Occipital lobe (tissue), 3 donors: ENCODE measurements around the gene PPP2R1A. TPM values are rescaled to one million over a fixed set of nuclear protein-coding genes. Genes with fewer than 3 reads are reported as not detected.
"Not testable (repeated sequence)": the region's sequence is repeated elsewhere in the genome, so short reads cannot be mapped to it uniquely, and the experiment has no call there.

ENCODE experiments used
- DNase-seq: peaks from one replicate; lab custom pipeline; 2025; lab: John Stamatoyannopoulos, UW
- small RNA-seq: library from RNA; depleted of rRNA; stranded (forward); fragments of <200 nt; gene quantifications from one replicate; pipeline ENCODE3, GENCODE V24; 2014
- total RNA-seq: library from RNA; depleted of rRNA; stranded (reverse); fragments of >200 nt; gene quantifications from one replicate; pipeline ENCODE4 v1.2.3, GENCODE V29; 2014

Gene PPP2R1A
- total RNA-seq, 1 donor from 2014 or later, result 255 TPM

GRCh38 chr19:52244021-52244420, 54.2 kb downstream of the PPP2R1A start:
- DNase-seq, result no peak

- DNase-seq, result no peak
Observed at GRCh38 chr19:52248241-52248640, 58.4 kb downstream of the PPP2R1A start.

- no peak for DNase-seq
Observed at GRCh38 chr19:52258426-52258825, 68.6 kb downstream of the PPP2R1A start.

- DNase-seq, result not testable (repeated sequence)
Observed at GRCh38 chr19:52265556-52265955, 75.7 kb downstream of the PPP2R1A start.

GRCh38 chr19:52269338-52270261, 79.7 kb downstream of the PPP2R1A start, which contains the start of gene ZNF766:
TSS of gene ZNF766 (plus strand) at chr19:52269587. CDS start at chr19:52269614, 27 bp downstream.
- DNase-seq, result peak; percentile 92

- DNase-seq, result no peak
Observed at GRCh38 chr19:52270266-52270885, 80.5 kb downstream of the PPP2R1A start.

GRCh38 chr19:52273301-52273700, 83.4 kb downstream of the PPP2R1A start:
- no peak for DNase-seq

- no peak for DNase-seq
Observed at GRCh38 chr19:52274191-52274590, 84.3 kb downstream of the PPP2R1A start.

- DNase-seq, result no peak
Observed at GRCh38 chr19:52275988-52276387, 86.1 kb downstream of the PPP2R1A start.

GRCh38 chr19:52277471-52277870, 87.6 kb downstream of the PPP2R1A start:
- no peak for DNase-seq

Small RNA genes lying within 50 kb of the gene (small RNA-seq; reads per million reads assigned to genes)
- not detected for gene MIR6801
- not detected for gene RF00019
- gene RPL37P23, result 0.20 reads per million

Other genes starting within 250 kb of the PPP2R1A start
- 20.6 TPM for gene ZNF350, start 203.2 kb upstream of the PPP2R1A start, total RNA-seq
- gene ZNF615, start 181.8 kb upstream of the PPP2R1A start, total RNA-seq, result 27.1 TPM
- 33.7 TPM for gene ZNF614, start 161.7 kb upstream of the PPP2R1A start, total RNA-seq
- 17.6 TPM for gene ZNF432, start 141.2 kb upstream of the PPP2R1A start, total RNA-seq
- 52.4 TPM for gene ZNF841, start 94.3 kb upstream of the PPP2R1A start, total RNA-seq
- gene ZNF616, start 50.1 kb upstream of the PPP2R1A start, total RNA-seq, result 33.4 TPM
- 48.5 TPM for gene ZNF836, start 18.4 kb upstream of the PPP2R1A start, total RNA-seq
- gene ZNF766, start 79.5 kb downstream of the PPP2R1A start, total RNA-seq, result 19.8 TPM
- gene ZNF480, start 107.1 kb downstream of the PPP2R1A start, total RNA-seq, result 9.4 TPM
- gene ZNF610, start 146.2 kb downstream of the PPP2R1A start, total RNA-seq, result 17.8 TPM
- gene ZNF880, start 179.9 kb downstream of the PPP2R1A start, total RNA-seq, result 93.4 TPM
- gene ZNF528, start 207.8 kb downstream of the PPP2R1A start, total RNA-seq, result 57.9 TPM
- 2.8 TPM for gene ZNF534, start 239.1 kb downstream of the PPP2R1A start, total RNA-seq